HCT116 (cell line): Measurements from ENCODE around the gene SIVA1. TPM values are rescaled to one million over a fixed set of nuclear protein-coding genes. Genes with fewer than 3 reads are reported as not detected.

ENCODE experiments used
- ATAC-seq: fragments of 200-7000 bp; cut with Tn5 transposase; 2 replicates; pipeline ENCODE4 v1.9.1; 2020; ENCODE audit warnings: mild to moderate bottlenecking, moderate library complexity
- BruUV-seq: library from RNA; stranded (reverse); fragments of 400-500 nt; replicated peaks from 2 replicates; lab custom pipeline; 2021; lab: Mats Ljungman, UMichigan
- CTCF ChIA-PET: fragments of 300-600 bp; sonication (Branson Sonifier 250); formaldehyde crosslinking; loops from one replicate; lab custom pipeline; 2021; ENCODE audit warnings: antibody characterized with exemption; lab: Charles Lee
- POLR2A ChIA-PET: fragments of 300-600, 350-600 bp; sonication (Branson Sonifier 250); formaldehyde crosslinking; loops from one replicate; lab custom pipeline; 2021; ENCODE audit warnings: antibody characterized with exemption; lab: Charles Lee
- RAD21 ChIA-PET, 2 experiments: fragments of 300-600 bp; sonication (Branson Sonifier 250); formaldehyde crosslinking; loops; one replicate each; lab custom pipeline; 2023; ENCODE audit warnings: low total read pairs in 2 of 2; ENCODE audit not compliant: uncharacterized antibody in 2 of 2, unreplicated experiment in 2 of 2, low non-redundant PET in 1 of 2; lab: Charles Lee
- DNase-seq: peaks from one replicate; pipeline ENCODE4 v3.0.0-alpha.2; 2010; ENCODE audit warnings: low read depth, low spot score
- H2AFZ ChIP-seq: fragments of 200-600 bp; shearing (Covaris generic), sonication (generic); 2 replicates; pipeline ENCODE4 v1.6.1; 2017; ENCODE audit warnings: low read depth, mixed run types, mixed read lengths, antibody characterized with exemption, low read length; ENCODE audit not compliant: poor library complexity, severe bottlenecking
- H3K27ac ChIP-seq: 2 replicates; pipeline ENCODE4 v1.5.1; 2012; ENCODE audit warnings: low read depth, low read length
- H3K27me3 ChIP-seq: fragments of 200-600 bp; sonication (generic); 2 replicates; pipeline ENCODE4 v1.6.1; 2016; ENCODE audit warnings: mixed run types, low read length, mixed read lengths; ENCODE audit not compliant: insufficient read depth
- H3K36me3 ChIP-seq, 2 experiments: fragments of 200-500 bp in 1 of 2; fragments of 200-600 bp in 1 of 2; sonication (Bioruptor generic) in 1 of 2; sonication (generic) in 1 of 2; 2 replicates each; pipeline versions ENCODE4 v1.5.1 to v1.6.1; 2014 to 2016; ENCODE audit warnings: low read length in 2 of 2, inconsistent platforms in 1 of 2, mixed read lengths in 1 of 2, mixed run types in 1 of 2; ENCODE audit not compliant: insufficient read depth in 2 of 2, control insufficient read depth in 1 of 2
- H3K4me1 ChIP-seq, 2 experiments: fragments of 200-600 bp in 1 of 2; sonication (generic) in 1 of 2; 2 replicates each; pipeline versions ENCODE4 v1.5.1 to v1.6.1; 2012 to 2017; ENCODE audit warnings: low read length in 2 of 2, inconsistent platforms in 1 of 2, mild to moderate bottlenecking in 1 of 2, mixed read lengths in 1 of 2, mixed run types in 1 of 2, moderate library complexity in 1 of 2; ENCODE audit not compliant: insufficient read depth in 2 of 2, control insufficient read depth in 1 of 2
- H3K4me2 ChIP-seq: fragments of 200-600 bp; sonication (generic); 2 replicates; pipeline ENCODE4 v1.6.1; 2017; ENCODE audit warnings: mixed run types, low read length, mixed read lengths
- H3K4me3 ChIP-seq, 2 experiments: fragments of 200-600 bp in 1 of 2; sonication (generic) in 1 of 2; replicated peaks in 1 of 2; 2 replicates each; pipeline ENCODE4 v1.5.1; 2011 to 2016; ENCODE audit warnings: low read length in 2 of 2, control low read depth in 1 of 2, low read depth in 1 of 2, mild to moderate bottlenecking in 1 of 2, mixed read lengths in 1 of 2, mixed run types in 1 of 2
- H3K79me2 ChIP-seq: fragments of 200-600 bp; sonication (generic); 2 replicates; pipeline ENCODE4 v1.6.1; 2017; ENCODE audit warnings: mild to moderate bottlenecking, mixed run types, low read length, moderate library complexity, mixed read lengths; ENCODE audit not compliant: insufficient read depth
- H3K9ac ChIP-seq: fragments of 200-600 bp; sonication (generic); 2 replicates; pipeline ENCODE4 v1.6.1; 2016; ENCODE audit warnings: low read length, mixed read lengths
- H3K9me2 ChIP-seq: fragments of 200-600 bp; sonication (generic), shearing (Covaris generic); 2 replicates; pipeline ENCODE4 v1.6.1; 2017; ENCODE audit warnings: mixed run types, mild to moderate bottlenecking, moderate library complexity; ENCODE audit not compliant: insufficient read depth
- H3K9me3 ChIP-seq, 2 experiments: fragments of 200-500 bp in 1 of 2; fragments of 200-600 bp in 1 of 2; sonication (Bioruptor generic) in 1 of 2; sonication (generic) in 1 of 2; 2 replicates each; pipeline ENCODE4 v1.6.1; 2014 to 2017; ENCODE audit warnings: low read length in 2 of 2, mixed read lengths in 2 of 2, inconsistent platforms in 1 of 2, low read depth in 1 of 2, mild to moderate bottlenecking in 1 of 2, mixed run types in 1 of 2, moderate library complexity in 1 of 2; ENCODE audit not compliant: control insufficient read depth in 1 of 2, insufficient read depth in 1 of 2
- H4K20me1 ChIP-seq: fragments of 200-600 bp; sonication (generic), shearing (Covaris generic); 2 replicates; pipeline ENCODE4 v1.6.1; 2017; ENCODE audit warnings: mixed run types, mild to moderate bottlenecking, moderate library complexity; ENCODE audit not compliant: insufficient read depth
- CEBPB ChIP-seq: IDR thresholded peaks from 2 replicates; pipeline ENCODE4 v1.6.1; 2012; ENCODE audit warnings: low read depth
- CTCF ChIP-seq, 3 experiments: fragments of 200-600 bp in 1 of 3; sonication (generic) in 1 of 3; IDR thresholded peaks in 2 of 3; conservative IDR thresholded peaks in 1 of 3; 2 replicates each; pipeline ENCODE4 v1.5.1; 2012 to 2017; ENCODE audit warnings: low read depth in 2 of 3, low read length in 2 of 3, antibody characterized with exemption in 1 of 3, borderline replicate concordance in 1 of 3, control low read depth in 1 of 3, mild to moderate bottlenecking in 1 of 3, mixed read lengths in 1 of 3, mixed run types in 1 of 3, moderate library complexity in 1 of 3; ENCODE audit not compliant: insufficient read depth in 1 of 3
- EGR1 ChIP-seq: IDR thresholded peaks from 2 replicates; pipeline ENCODE4 v1.6.1; 2012; ENCODE audit warnings: low read depth
- ELF1 ChIP-seq: IDR thresholded peaks from 2 replicates; pipeline ENCODE4 v1.6.1; 2012; ENCODE audit warnings: low read depth, borderline replicate concordance
- EZH2phosphoT487 ChIP-seq: fragments of 200-600 bp; IDR thresholded peaks from 2 replicates; pipeline ENCODE4 v1.6.1; 2018; ENCODE audit warnings: antibody characterized with exemption, borderline replicate concordance
- JUND ChIP-seq: IDR thresholded peaks from 2 replicates; pipeline ENCODE4 v1.6.1; 2012
- POLR2AphosphoS5 ChIP-seq: IDR thresholded peaks from 2 replicates; pipeline ENCODE4 v1.6.1; 2011; ENCODE audit warnings: mild to moderate bottlenecking, low read depth, low read length, moderate library complexity
- RAD21 ChIP-seq: IDR thresholded peaks from 2 replicates; pipeline ENCODE4 v1.6.1; 2012; ENCODE audit warnings: low read depth, mild to moderate bottlenecking
- REST ChIP-seq: IDR thresholded peaks from 2 replicates; pipeline ENCODE4 v1.6.1; 2012; ENCODE audit warnings: low read depth
- SP1 ChIP-seq: IDR thresholded peaks from 2 replicates; pipeline ENCODE4 v1.6.1; 2012; ENCODE audit warnings: low read depth
- SRF ChIP-seq: IDR thresholded peaks from 2 replicates; pipeline ENCODE4 v1.6.1; 2012; ENCODE audit warnings: low read depth
- TCF7L2 ChIP-seq: IDR thresholded peaks from 2 replicates; pipeline ENCODE4 v1.7.0; 2011; ENCODE audit warnings: borderline replicate concordance, inconsistent platforms; ENCODE audit not compliant: insufficient read depth, insufficient read length; ENCODE audit errors: extremely low read depth
- YY1 ChIP-seq: IDR thresholded peaks from 2 replicates; pipeline ENCODE4 v1.6.1; 2011; ENCODE audit warnings: low read length, low read depth, moderate library complexity, mild to moderate bottlenecking; ENCODE audit not compliant: insufficient replicate concordance; ENCODE audit errors: extremely low read depth
- ZBTB33 ChIP-seq: IDR thresholded peaks from 2 replicates; pipeline ENCODE4 v1.6.1; 2011; ENCODE audit warnings: mild to moderate bottlenecking, low read length, moderate library complexity; ENCODE audit not compliant: insufficient replicate concordance; ENCODE audit errors: extremely low read depth
- ZNF274 ChIP-seq: fragments of 200-500 bp; sonication (Bioruptor generic); IDR thresholded peaks from 2 replicates; pipeline ENCODE4 v1.6.1; 2014; ENCODE audit warnings: mild to moderate bottlenecking, low read depth, low read length, inconsistent platforms
- intact Hi-C: fragments of 100-400 bp; cut with micrococcal nuclease; formaldehyde crosslinking; loops from 2 replicates; pipeline ENCODE4 v1.10.0; 2022
- total RNA-seq: library from RNA; stranded (reverse); gene quantifications from one replicate; pipeline ENCODE4 v1.2.1, GENCODE V29; 2021; ENCODE audit not compliant: unreplicated experiment

Gene SIVA1
- total RNA-seq, 1 experiment from 2014 or later: 141 TPM

GRCh38 chr14:104729835-104730181 lies 23.1 kb upstream of the SIVA1 start:
- no peaks in the 10 kb centered on the region for H3K79me2 ChIP-seq
- no peaks in the 10 kb centered on the region for H3K27me3 ChIP-seq
- H3K4me3 ChIP-seq: no peak overlapping the region
- no peak for TF ChIP-seq ZBTB33
- no peak for TF ChIP-seq YY1
- no peak for TF ChIP-seq SRF
- no peak for TF ChIP-seq ELF1
- no peak for TF ChIP-seq CEBPB
- TF ChIP-seq EGR1: no peak
- no peak for TF ChIP-seq JUND
- no peak for TF ChIP-seq CTCF (IDR thresholded peaks at IDR 0.05 in 2 of 3, conservative IDR thresholded peaks at IDR 0.05 in 1 of 3; ENCODE audit: borderline replicate concordance in 1 of 3, insufficient read depth in 1 of 3, low read depth in 2 of 3, low read length in 2 of 3)
- no peak for TF ChIP-seq EZH2phosphoT487
- TF ChIP-seq POLR2AphosphoS5: no peak
- TF ChIP-seq REST: no peak
- no peak for TF ChIP-seq RAD21
- no peak for TF ChIP-seq TCF7L2
- TF ChIP-seq ZNF274: no peak
- no peak for TF ChIP-seq SP1
- H3K4me1 ChIP-seq: peaks cover 24 to 25% of the 10 kb centered on the region in 2 experiments
- no peaks in the 10 kb centered on the region for H3K9me2 ChIP-seq
- H3K9ac ChIP-seq: no peak overlapping the region
- H4K20me1 ChIP-seq: no peaks in the 10 kb centered on the region
- POLR2A ChIA-PET: no interaction called here
- ATAC-seq (no peak), DNase-seq (no peak)
- RAD21 ChIA-PET: no interaction called here
- H3K36me3 ChIP-seq: no peaks in the 10 kb centered on the region
- CTCF ChIA-PET: interaction anchor here (2.0 kb wide), 1 partner anchor 23 kb away, joined by 7 read pairs; the partner anchor contains the start of gene SIVA1
- no peak overlapping the region for H3K27ac ChIP-seq
- H2AFZ ChIP-seq: no peak overlapping the region
- intact Hi-C loops: no loop called here
- H3K9me3 ChIP-seq: no peaks in the 10 kb centered on the region
- no TSS peak for BruUV-seq
- H3K4me2 ChIP-seq: no peak overlapping the region
